Testis (tissue), 2 donors: ENCODE measurements around the gene ITGB4.

Source experiments
- CTCF ChIP-seq, 3 experiments: fragments of 450-650 bp in 2 of 3; fragments of 200-600 bp in 1 of 3; sonication (generic) in 1 of 3; IDR thresholded peaks; one replicate each; pipeline ENCODE4 v1.5.1; 2016 to 2019; ENCODE audit warnings: antibody characterized with exemption in 3 of 3, mild to moderate bottlenecking in 2 of 3, moderate library complexity in 1 of 3
- POLR2A ChIP-seq: fragments of 450-650 bp; IDR thresholded peaks from one replicate; pipeline ENCODE4 v1.6.1; 2017; ENCODE audit warnings: antibody characterized with exemption, mild to moderate bottlenecking, moderate library complexity

DNA sequence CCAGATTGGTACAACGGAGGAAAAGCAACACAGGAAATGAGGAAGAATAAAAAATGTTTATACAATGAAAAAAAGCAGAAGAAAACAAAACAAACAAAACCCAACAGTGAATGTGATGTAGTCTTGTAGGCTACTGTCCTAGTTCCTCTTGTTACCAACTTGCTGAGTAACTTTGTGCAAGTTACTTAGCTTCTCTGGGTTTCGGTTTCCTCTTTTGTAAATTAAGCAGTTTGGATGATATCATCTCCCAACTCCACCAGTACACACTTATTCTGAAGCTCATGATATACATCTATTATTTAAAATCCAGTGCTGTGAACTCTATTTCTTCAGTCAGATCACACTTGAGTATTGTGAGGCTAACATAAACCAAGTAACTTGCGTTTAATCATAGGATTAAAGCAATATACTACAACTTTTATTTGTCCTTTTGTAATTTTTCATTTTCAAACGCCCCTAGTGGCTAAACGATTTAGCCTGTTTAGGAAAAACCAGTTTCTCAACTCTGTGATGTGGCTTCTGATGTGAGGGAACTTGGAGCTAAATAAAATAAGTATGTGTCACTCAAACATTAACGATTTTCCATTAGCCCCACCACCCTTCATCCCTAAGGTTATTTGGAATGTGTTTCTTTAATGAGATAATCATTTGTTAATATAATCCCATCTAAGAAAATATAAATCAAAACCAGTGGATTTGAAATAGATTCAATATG, 62.0 kb downstream of the ITGB4 start:
- TF ChIP-seq POLR2A (no peak), CTCF (IDR thresholded peaks at IDR 0.05) (peak; percentile 58 to 79 (median 74))
